ENCODE results near the gene GAGE10. TPM values are rescaled to one million over a fixed set of nuclear protein-coding genes. Genes with fewer than 3 reads are reported as not detected.

The GAGE10 gene
- total RNA-seq, 1 experiment from 2014 or later, result not detected

DNA sequence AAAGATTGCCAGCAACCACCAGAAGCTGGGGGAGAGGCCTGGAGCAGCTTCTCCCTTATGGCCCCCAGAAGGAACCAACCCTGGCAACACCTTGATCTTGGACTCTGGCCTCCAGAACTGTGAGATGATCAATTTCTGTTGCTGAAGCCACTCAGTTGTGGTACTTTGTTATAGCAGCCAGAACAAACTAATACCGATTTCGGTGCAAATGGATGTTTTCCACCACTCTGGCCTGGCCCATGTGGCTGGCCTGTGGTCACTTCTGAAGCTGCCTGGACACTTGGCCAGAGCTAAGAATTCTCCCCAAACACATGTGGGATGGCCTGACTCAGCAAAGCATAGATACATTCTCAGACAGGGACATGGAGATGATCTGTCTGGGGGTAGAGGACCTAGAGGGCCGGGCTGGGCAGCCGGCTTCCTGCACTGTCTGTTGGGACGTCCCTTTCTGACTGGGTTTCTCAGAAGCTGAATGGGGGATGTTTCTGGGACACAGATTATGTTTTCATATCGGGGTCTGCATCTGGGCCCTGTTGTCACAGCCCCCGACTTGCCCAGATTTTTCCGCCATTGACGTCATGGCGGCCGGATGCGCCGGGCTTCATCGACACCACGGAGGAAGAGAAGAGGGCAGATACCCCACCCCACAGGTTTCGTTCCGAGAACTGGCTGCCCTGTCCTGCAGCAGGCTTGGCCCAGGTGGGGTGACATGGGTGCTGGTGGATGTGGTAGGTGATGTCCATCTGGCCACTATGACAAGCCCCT is 43.0 kb upstream of the GAGE10 start:
- no peaks in the 10 kb centered on the region for H3K4me1 Mint-ChIP-seq (ENCODE audit: low read depth, unreplicated experiment)
- Histone ChIP-seq H3K36me3 (ENCODE audit: control insufficient read depth, insufficient read depth, low read length) (no peaks in the 10 kb centered on the region), H3K27me3 (replicated peaks; ENCODE audit: control insufficient read depth, insufficient read depth, low read length) (no peaks in the 10 kb centered on the region), H3K4me3 (ENCODE audit: low read depth, low read length) (no peak overlapping the region), H3K4me1 (no peaks in the 10 kb centered on the region), H3K9me3 (no peaks in the 10 kb centered on the region)
- TF ChIP-seq, protein P1, sequence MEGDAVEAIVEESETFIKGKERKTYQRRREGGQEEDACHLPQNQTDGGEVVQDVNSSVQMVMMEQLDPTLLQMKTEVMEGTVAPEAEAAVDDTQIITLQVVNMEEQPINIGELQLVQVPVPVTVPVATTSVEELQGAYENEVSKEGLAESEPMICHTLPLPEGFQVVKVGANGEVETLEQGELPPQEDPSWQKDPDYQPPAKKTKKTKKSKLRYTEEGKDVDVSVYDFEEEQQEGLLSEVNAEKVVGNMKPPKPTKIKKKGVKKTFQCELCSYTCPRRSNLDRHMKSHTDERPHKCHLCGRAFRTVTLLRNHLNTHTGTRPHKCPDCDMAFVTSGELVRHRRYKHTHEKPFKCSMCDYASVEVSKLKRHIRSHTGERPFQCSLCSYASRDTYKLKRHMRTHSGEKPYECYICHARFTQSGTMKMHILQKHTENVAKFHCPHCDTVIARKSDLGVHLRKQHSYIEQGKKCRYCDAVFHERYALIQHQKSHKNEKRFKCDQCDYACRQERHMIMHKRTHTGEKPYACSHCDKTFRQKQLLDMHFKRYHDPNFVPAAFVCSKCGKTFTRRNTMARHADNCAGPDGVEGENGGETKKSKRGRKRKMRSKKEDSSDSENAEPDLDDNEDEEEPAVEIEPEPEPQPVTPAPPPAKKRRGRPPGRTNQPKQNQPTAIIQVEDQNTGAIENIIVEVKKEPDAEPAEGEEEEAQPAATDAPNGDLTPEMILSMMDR (IDR thresholded peaks at IDR 0.05; ENCODE audit: insufficient read depth in 1 of 2, low read depth in 1 of 2, low read length in 1 of 2, severe bottlenecking in 1 of 2, unreplicated experiment in 1 of 2), result no peak
- no TSS peak for BruUV-seq (replicated peaks)
- CTCF ChIA-PET, result interaction anchor here (0.6 kb wide), 1 partner anchor 523 kb away, joined by 3 read pairs; no protein-coding TSS in a partner anchor
- no peak overlapping the region for H3K27ac Mint-ChIP-seq (ENCODE audit: unreplicated experiment)
- H3K4me3 Mint-ChIP-seq (ENCODE audit: unreplicated experiment), result no peak overlapping the region
- POLR2A ChIA-PET, result no interaction called here
- no peak for DNase-seq
- H3K9me3 Mint-ChIP-seq (ENCODE audit: unreplicated experiment), result no peaks in the 10 kb centered on the region
- H3K36me3 Mint-ChIP-seq (ENCODE audit: insufficient read depth, unreplicated experiment), result no peaks in the 10 kb centered on the region
- intact Hi-C loops (cut with micrococcal nuclease; ENCODE audit: unreplicated experiment), result no loop called here
- H3K27me3 Mint-ChIP-seq (ENCODE audit: insufficient read depth, unreplicated experiment), result no peaks in the 10 kb centered on the region

DNA sequence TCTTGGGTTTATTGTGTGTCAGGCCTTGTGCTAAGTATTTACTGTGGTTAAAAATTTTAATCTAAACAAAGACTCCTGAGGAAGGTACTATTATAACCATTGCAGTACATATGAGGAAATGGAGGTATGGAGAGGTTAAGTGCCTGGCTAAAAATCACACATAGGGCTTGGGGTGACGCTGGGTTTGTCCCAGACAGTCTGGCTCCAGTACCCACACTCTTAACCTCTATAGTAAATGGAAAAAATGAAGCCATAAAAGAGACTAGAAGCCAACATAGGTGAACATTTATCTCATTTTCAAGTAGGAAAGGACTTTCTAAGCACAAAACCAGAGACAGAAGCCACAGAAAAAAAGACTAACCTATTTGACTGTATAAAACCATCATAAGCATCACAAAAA is 40.8 kb upstream of the GAGE10 start:
- TF ChIP-seq, protein P1 (IDR thresholded peaks at IDR 0.05; ENCODE audit: insufficient read depth in 1 of 2, low read depth in 1 of 2, low read length in 1 of 2, severe bottlenecking in 1 of 2, unreplicated experiment in 1 of 2), result no peak
- Mint-ChIP-seq H3K9me3 (ENCODE audit: unreplicated experiment) (no peaks in the 10 kb centered on the region), H3K27me3 (ENCODE audit: insufficient read depth, unreplicated experiment) (no peaks in the 10 kb centered on the region), H3K27ac (ENCODE audit: unreplicated experiment) (no peak overlapping the region), H3K36me3 (ENCODE audit: insufficient read depth, unreplicated experiment) (peaks cover 3% of the 10 kb centered on the region), H3K4me3 (ENCODE audit: unreplicated experiment) (no peak overlapping the region), H3K4me1 (ENCODE audit: low read depth, unreplicated experiment) (peaks cover 8% of the 10 kb centered on the region)
- no peaks in the 10 kb centered on the region for H3K4me1 ChIP-seq
- H3K27me3 ChIP-seq (replicated peaks; ENCODE audit: control insufficient read depth, insufficient read depth, low read length), result no peaks in the 10 kb centered on the region
- H3K9me3 ChIP-seq, result no peaks in the 10 kb centered on the region
- CTCF ChIA-PET, result no interaction called here
- H3K36me3 ChIP-seq (ENCODE audit: control insufficient read depth, insufficient read depth, low read length), result no peaks in the 10 kb centered on the region
- BruUV-seq (replicated peaks), result no TSS peak
- no peak overlapping the region for H3K4me3 ChIP-seq (ENCODE audit: low read depth, low read length)
- POLR2A ChIA-PET, result no interaction called here
- intact Hi-C loops (cut with micrococcal nuclease; ENCODE audit: unreplicated experiment), result no loop called here
- no peak for DNase-seq

DNA sequence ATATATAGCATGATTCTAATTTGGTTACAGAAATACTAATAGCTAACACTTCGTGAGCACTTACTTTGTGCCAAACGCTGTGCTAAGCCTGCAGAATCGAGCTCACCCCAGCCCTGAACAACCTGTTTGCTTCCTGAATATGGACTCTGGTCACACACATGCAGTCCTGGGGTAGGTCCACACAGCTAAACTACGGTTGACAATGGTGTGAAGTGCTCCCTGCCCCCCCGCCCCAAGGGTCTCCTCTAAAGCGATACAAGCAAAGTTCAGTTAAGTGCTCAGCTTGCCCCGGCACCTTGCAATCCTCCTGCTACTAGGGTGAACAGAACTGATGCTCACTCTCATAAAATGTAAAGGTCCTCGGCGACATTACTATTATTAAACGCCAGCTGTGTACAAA is 39.8 kb upstream of the GAGE10 start:
- no peaks in the 10 kb centered on the region for H3K9me3 Mint-ChIP-seq (ENCODE audit: unreplicated experiment)
- H3K27ac Mint-ChIP-seq (ENCODE audit: unreplicated experiment), result no peak overlapping the region
- Histone ChIP-seq H3K36me3 (ENCODE audit: control insufficient read depth, insufficient read depth, low read length) (no peaks in the 10 kb centered on the region), H3K4me1 (0 out of 2 replicates have a peak, but pooled peaks cover 3% of the 10 kb centered on the region), H3K9me3 (no peaks in the 10 kb centered on the region), H3K27me3 (replicated peaks; ENCODE audit: control insufficient read depth, insufficient read depth, low read length) (no peaks in the 10 kb centered on the region), H3K4me3 (ENCODE audit: low read depth, low read length) (no peak overlapping the region)
- peaks cover 11% of the 10 kb centered on the region for H3K36me3 Mint-ChIP-seq (ENCODE audit: insufficient read depth, unreplicated experiment)
- CTCF ChIA-PET, result no interaction called here
- intact Hi-C loops (cut with micrococcal nuclease; ENCODE audit: unreplicated experiment), result no loop called here
- peaks cover 16% of the 10 kb centered on the region for H3K4me1 Mint-ChIP-seq (ENCODE audit: low read depth, unreplicated experiment)
- BruUV-seq (replicated peaks), result no TSS peak
- DNase-seq, result no peak
- H3K27me3 Mint-ChIP-seq (ENCODE audit: insufficient read depth, unreplicated experiment), result no peaks in the 10 kb centered on the region
- H3K4me3 Mint-ChIP-seq (ENCODE audit: unreplicated experiment), result no peak overlapping the region
- POLR2A ChIA-PET, result no interaction called here
- TF ChIP-seq, protein P1 (IDR thresholded peaks at IDR 0.05; ENCODE audit: insufficient read depth in 1 of 2, low read depth in 1 of 2, low read length in 1 of 2, severe bottlenecking in 1 of 2, unreplicated experiment in 1 of 2), result no peak
